Epidermal melanocyte (primary cell): Measurements from ENCODE around the gene EXOSC1.
"Not testable (repeated sequence)": the region's sequence is repeated elsewhere in the genome, so short reads cannot be mapped to it uniquely, and the experiment has no call there.

Source experiments
- DNase-seq: peaks from one replicate; pipeline ENCODE4 v3.0.0; 2011; ENCODE audit warnings: low spot score; ENCODE audit not compliant: insufficient read length

Gene EXOSC1

GRCh38 chr10:97408496-97408992, 37.3 kb downstream of the EXOSC1 start:
- DNase-seq, result no peak

- DNase-seq, result no peak
Observed at GRCh38 chr10:97407952-97408248, 37.9 kb downstream of the EXOSC1 start.

- peak; percentile 92 for DNase-seq
Observed at GRCh38 chr10:97407211-97407951, 38.4 kb downstream of the EXOSC1 start.

- not testable (repeated sequence) for DNase-seq
Observed at GRCh38 chr10:97406483-97406882, 39.3 kb downstream of the EXOSC1 start.

GRCh38 chr10:97406064-97406463, 39.7 kb downstream of the EXOSC1 start:
- DNase-seq, result no peak

- DNase-seq, result no peak
Observed at GRCh38 chr10:97404044-97404443, 41.8 kb downstream of the EXOSC1 start.

GRCh38 chr10:97401455-97401919, 44.3 kb downstream of the EXOSC1 start:
- DNase-seq, result no peak

- peak; percentile 99 for DNase-seq
Observed at GRCh38 chr10:97400665-97401454, 44.9 kb downstream of the EXOSC1 start, which contains the start of gene RRP12. Gene RRP12 (minus strand): TSS chr10:97401340. CDS start chr10:97401231, 109 bp downstream.

GRCh38 chr10:97399843-97400545, 45.8 kb downstream of the EXOSC1 start:
- DNase-seq, result no peak

GRCh38 chr10:97396056-97396455, 49.8 kb downstream of the EXOSC1 start:
- DNase-seq, result no peak

- no peak for DNase-seq
Observed at GRCh38 chr10:97393034-97393573, 52.7 kb downstream of the EXOSC1 start.

GRCh38 chr10:97390091-97390490, 55.7 kb downstream of the EXOSC1 start:
- no peak for DNase-seq

- no peak for DNase-seq
Observed at GRCh38 chr10:97388152-97388551, 57.7 kb downstream of the EXOSC1 start.
